LNCAP (cell line): ENCODE measurements around the gene WDR26.

Experiments used
- CTCF ChIP-seq: fragments of 450-650 bp; IDR thresholded peaks from 2 replicates; pipeline ENCODE4 v1.5.1; 2017; ENCODE audit warnings: mild to moderate bottlenecking

Gene WDR26

GRCh38 chr1:224411766-224412165 lies 22.8 kb downstream of the WDR26 start:
- TF ChIP-seq CTCF = no peak

GRCh38 chr1:224408294-224408590 lies 26.4 kb downstream of the WDR26 start:
- TF ChIP-seq CTCF = no peak

GRCh38 chr1:224407571-224408293 lies 26.9 kb downstream of the WDR26 start:
- TF ChIP-seq CTCF = no peak

- no peak for TF ChIP-seq CTCF
Observed at GRCh38 chr1:224406216-224406615, 28.4 kb downstream of the WDR26 start.

GRCh38 chr1:224405604-224405970 lies 29.0 kb downstream of the WDR26 start:
- TF ChIP-seq CTCF = no peak

GRCh38 chr1:224404916-224405603 lies 29.5 kb downstream of the WDR26 start:
- no peak for TF ChIP-seq CTCF

GRCh38 chr1:224402472-224403036 lies 32.0 kb downstream of the WDR26 start:
- TF ChIP-seq CTCF = no peak
